Right lobe of liver (tissue), 6 donors: Measurements from ENCODE around the gene FOXM1. TPM values are rescaled to one million over a fixed set of nuclear protein-coding genes. Genes with fewer than 3 reads are reported as not detected.
A peak's percentile ranks its signal among the peaks of the same experiment; 100 is the strongest.
"Not testable (repeated sequence)": the region's sequence is repeated elsewhere in the genome, so short reads cannot be mapped to it uniquely, and the experiment has no call there.

ENCODE experiments used
- ATAC-seq, 4 donors: fragments of 200-7000 bp; cut with Tn5 transposase; one replicate each; pipeline ENCODE4 v1.9.1; 2020; ENCODE audit warnings: mild to moderate bottlenecking in 4 of 4, moderate library complexity in 4 of 4
- DNase-seq, 3 donors: peaks; one replicate each; pipeline ENCODE4 v3.0.0-alpha.2; 2020
- H3K27ac ChIP-seq, 3 donors: fragments of 200-600 bp; one replicate each; pipeline ENCODE4 v1.8.0; 2022
- H3K27me3 ChIP-seq, 2 donors: fragments of 200-600 bp; one replicate each; pipeline ENCODE4 v1.8.0; 2022
- H3K36me3 ChIP-seq, 4 donors: fragments of 200-600 bp; sonication (generic) in 1 of 4; one replicate each; pipeline versions ENCODE4 v1.5.1 to v1.8.0; 2017 to 2022; ENCODE audit warnings: control low read depth in 1 of 4
- H3K4me1 ChIP-seq, 4 donors: fragments of 200-600 bp; sonication (generic) in 1 of 4; one replicate each; pipeline versions ENCODE4 v1.5.1 to v1.8.0; 2017 to 2022; ENCODE audit warnings: control low read depth in 1 of 4
- H3K4me3 ChIP-seq, 3 donors: fragments of 200-600 bp; one replicate each; pipeline ENCODE4 v1.8.0; 2022
- H3K9me3 ChIP-seq, 4 donors: fragments of 200-600 bp; sonication (generic) in 1 of 4; one replicate each; pipeline versions ENCODE4 v1.5.1 to v1.8.0; 2017 to 2022; ENCODE audit warnings: control low read depth in 1 of 4
- POLR2A ChIP-seq: fragments of 450-650 bp; IDR thresholded peaks from one replicate; pipeline ENCODE4 v1.6.1; 2017; ENCODE audit warnings: antibody characterized with exemption, mild to moderate bottlenecking
- WGBS: methylation state at CpG from one replicate; pipeline ENCODE4 v1.1.6; 2018; ENCODE audit warnings: low coverage, low lambda C conversion rate; ENCODE audit not compliant: insufficient coverage; ENCODE audit errors: missing lambda C conversion rate; 5-methylcytosine and 5-hydroxymethylcytosine counted together
- intact Hi-C, 2 donors: fragments of 100-400 bp; cut with DNase I; formaldehyde crosslinking; loops; one replicate each; pipeline versions ENCODE4 v1.11.2 to v1.14.1; 2022
- total RNA-seq, 6 experiments: library from RNA; depleted of rRNA in 2 of 6; stranded (reverse); fragments of >200 nt in 2 of 6; fragmentation: NEBNext Ultra II Directional in 3 of 6; extraction: Animal tissue kit (Norgen Biotek cat#: 25700) in 3 of 6; gene quantifications; one replicate each; pipeline versions ENCODE4 v1.1.0 to v1.2.4, GENCODE V29; 2016 to 2023
- TF ChIP-seq, protein P1 (sequence below), 4 donors: fragments of 200-600 bp in 3 of 4; fragments of 450-650 bp in 1 of 4; IDR thresholded peaks; one replicate each; pipeline versions ENCODE4 v1.5.1 to v1.8.0; 2016 to 2022; ENCODE audit warnings: antibody characterized with exemption in 4 of 4, mild to moderate bottlenecking in 2 of 4
- donor health status: DM: no; HTN: yes; CAD: no.
- donor health status: DM: no; HTN: no; CAD: no.
- donor health status: DM: no; HTN: no; CAD: no.
- donor health status: DM: no; HTN: yes; CAD: no.
- donor health status: DM: no; HTN: yes; CAD: no.

Gene FOXM1
- total RNA-seq, 6 experiments from 2014 or later = 0.24 to 2.6 (median 1.8) TPM

DNA sequence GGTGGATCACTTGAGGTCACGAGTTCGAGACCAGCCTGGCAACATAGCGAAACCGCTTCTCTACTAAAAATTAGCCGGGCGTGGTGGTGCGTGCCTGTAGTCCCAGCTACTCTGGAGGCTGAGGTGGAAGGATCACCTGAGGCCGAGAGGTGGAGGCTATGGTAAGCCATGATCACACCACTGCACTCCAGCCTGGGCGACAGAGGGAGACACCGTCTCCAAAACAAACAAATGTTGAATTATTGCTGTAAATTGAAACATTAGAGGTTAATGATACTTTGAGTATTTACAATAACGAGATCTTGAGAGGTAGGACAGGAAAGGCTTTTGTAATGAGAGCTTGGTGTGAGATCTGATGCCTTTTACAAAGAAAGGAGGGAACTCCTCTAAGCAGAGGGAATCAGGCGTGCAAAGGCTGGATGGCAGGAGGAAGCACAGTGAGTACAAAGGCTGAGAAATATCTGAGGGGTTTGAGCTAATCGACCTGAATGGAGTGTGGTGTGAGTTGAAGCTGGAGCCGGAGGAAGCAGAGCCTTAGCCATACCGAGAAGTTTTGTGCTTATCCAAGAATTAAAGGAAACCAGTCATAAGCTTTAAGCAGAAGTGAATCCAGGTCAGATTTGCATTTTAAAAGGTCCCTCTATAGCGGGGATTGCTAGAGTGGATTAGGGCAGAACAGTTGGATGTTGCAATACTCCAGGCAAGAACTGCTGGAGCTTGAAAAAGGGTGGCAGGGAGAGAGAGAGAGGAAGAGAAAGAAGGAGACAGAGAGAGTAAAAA, 1.2 kb upstream of the FOXM1 start:
- peak; percentile 13 to 54 (median 40) for ATAC-seq
- peak overlapping the region in 2 of 3 donors; percentile 83 to 97 for H3K27ac ChIP-seq
- TF ChIP-seq, protein P1, sequence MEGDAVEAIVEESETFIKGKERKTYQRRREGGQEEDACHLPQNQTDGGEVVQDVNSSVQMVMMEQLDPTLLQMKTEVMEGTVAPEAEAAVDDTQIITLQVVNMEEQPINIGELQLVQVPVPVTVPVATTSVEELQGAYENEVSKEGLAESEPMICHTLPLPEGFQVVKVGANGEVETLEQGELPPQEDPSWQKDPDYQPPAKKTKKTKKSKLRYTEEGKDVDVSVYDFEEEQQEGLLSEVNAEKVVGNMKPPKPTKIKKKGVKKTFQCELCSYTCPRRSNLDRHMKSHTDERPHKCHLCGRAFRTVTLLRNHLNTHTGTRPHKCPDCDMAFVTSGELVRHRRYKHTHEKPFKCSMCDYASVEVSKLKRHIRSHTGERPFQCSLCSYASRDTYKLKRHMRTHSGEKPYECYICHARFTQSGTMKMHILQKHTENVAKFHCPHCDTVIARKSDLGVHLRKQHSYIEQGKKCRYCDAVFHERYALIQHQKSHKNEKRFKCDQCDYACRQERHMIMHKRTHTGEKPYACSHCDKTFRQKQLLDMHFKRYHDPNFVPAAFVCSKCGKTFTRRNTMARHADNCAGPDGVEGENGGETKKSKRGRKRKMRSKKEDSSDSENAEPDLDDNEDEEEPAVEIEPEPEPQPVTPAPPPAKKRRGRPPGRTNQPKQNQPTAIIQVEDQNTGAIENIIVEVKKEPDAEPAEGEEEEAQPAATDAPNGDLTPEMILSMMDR (IDR thresholded peaks at IDR 0.05) = no peak
- TF ChIP-seq POLR2A = no peak
- H3K4me1 ChIP-seq = peaks cover 0 to 13% (median 3%) of the 10 kb centered on the region in 4 donors
- WGBS = 24% methylated on average over 12 of the region's 16 CpGs
- no peaks in the 10 kb centered on the region for H3K36me3 ChIP-seq
- DNase-seq = peak in 1 of 3 donors; percentile 43
- H3K4me3 ChIP-seq = peak overlapping the region; percentile 72 to 98 (median 95)
- intact Hi-C loops = no loop called here
- no peaks in the 10 kb centered on the region for H3K9me3 ChIP-seq
- H3K27me3 ChIP-seq = no peaks in the 10 kb centered on the region

DNA sequence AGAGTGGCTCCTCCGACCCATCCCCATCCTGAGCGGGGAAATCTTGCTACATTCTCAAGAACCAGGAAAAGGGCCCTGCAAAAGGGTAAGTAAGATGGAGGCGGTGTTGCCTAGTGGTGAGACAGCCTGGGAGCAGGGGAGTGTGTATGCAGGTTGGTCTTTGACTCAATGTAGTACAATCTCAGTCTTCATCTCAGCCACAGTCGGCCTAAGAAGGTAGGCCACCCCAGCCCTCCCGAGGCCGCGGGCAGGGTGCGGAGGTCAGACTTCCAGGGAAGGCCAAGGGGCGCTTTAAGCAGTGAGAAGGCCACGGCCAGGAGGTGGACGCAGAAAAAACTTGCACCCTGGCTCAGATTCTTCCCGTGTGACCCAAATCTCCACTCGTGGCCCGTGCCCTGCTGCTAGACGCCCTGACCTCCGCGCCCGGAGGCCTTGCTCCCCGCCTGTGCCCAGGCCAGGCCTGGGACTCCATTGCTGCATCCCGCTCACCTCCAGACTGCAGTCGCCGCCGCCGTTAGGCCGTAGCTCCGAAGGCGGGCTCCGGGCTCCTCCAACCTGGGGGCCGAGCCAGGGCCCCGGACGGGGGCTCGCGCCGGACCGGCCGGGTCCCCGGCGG, 435 bp downstream of the FOXM1 start:
- peak; percentile 20 to 42 (median 31) for ATAC-seq
- peak overlapping the region in 1 of 3 donors; percentile 97 for H3K27ac ChIP-seq
- WGBS = 21% methylated on average over 7 of the region's 38 CpGs
- H3K4me3 ChIP-seq = peak overlapping the region; percentile 72 to 98 (median 95)
- intact Hi-C loops = no loop called here
- H3K4me1 ChIP-seq = peaks cover 0 to 13% (median 3%) of the 10 kb centered on the region in 4 donors
- H3K27me3 ChIP-seq = no peaks in the 10 kb centered on the region
- no peaks in the 10 kb centered on the region for H3K9me3 ChIP-seq
- peak in 1 of 3 donors; percentile 48 for DNase-seq
- TF ChIP-seq, protein P1 (IDR thresholded peaks at IDR 0.05) = no peak
- TF ChIP-seq POLR2A = no peak
- H3K36me3 ChIP-seq = no peaks in the 10 kb centered on the region

DNA sequence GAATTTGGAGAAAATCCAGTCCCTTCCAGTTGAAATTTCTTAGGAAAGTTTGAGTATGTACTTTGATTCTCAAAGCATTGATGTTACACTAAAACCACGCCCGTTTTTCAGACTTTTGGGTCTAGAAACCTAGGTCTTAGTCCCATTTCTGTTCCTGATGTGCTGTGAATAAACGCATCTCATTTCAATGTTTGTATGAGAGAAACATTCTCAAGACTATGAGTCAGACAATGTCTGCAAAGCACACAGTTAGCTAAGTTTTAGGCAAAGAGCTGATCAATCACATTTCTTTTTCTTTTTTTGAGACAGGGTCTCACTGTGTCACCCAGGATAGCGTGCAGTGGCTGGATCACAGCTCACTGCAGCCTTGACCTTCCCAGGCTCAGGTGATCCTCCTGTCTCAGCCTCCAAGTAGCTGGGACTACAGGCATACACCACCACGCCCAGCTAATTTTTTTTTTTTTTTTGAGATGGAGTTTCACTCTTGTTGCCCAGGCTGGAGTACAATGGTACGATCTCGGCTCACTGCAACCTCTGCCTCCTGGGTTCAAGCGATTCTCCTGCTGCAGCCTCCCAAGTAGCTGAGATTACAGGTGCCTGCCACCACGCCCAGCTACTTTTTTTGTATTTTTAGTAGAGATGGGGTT, 7.9 kb downstream of the FOXM1 start:
- H3K9me3 ChIP-seq, H3K4me3 ChIP-seq, H3K36me3 ChIP-seq, H3K27me3 ChIP-seq, DNase-seq, intact Hi-C loops, H3K27ac ChIP-seq, ATAC-seq, H3K4me1 ChIP-seq: not testable (repeated sequence)
- WGBS = 87% methylated on average over 9 of the region's 9 CpGs

DNA sequence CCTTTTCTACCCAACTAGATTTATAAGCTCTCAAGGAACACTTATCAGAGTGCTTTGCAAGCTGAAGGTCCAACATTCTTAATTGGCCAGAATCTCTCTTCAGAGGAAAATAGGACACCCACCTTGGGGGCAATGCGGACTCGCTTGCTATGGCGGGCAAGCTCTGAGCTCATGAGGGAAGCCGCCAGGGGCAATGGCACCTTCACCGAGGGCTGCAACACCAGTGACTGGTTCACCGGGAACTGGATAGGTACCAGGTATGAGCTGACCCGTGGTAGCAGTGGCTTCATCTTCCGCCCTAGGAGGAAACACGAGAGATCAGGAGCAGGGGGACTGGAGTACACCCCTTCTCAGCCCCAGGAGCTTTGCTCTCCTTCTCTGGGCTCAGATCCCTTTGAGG, 12.8 kb downstream of the FOXM1 start:
- ATAC-seq = no peak

DNA sequence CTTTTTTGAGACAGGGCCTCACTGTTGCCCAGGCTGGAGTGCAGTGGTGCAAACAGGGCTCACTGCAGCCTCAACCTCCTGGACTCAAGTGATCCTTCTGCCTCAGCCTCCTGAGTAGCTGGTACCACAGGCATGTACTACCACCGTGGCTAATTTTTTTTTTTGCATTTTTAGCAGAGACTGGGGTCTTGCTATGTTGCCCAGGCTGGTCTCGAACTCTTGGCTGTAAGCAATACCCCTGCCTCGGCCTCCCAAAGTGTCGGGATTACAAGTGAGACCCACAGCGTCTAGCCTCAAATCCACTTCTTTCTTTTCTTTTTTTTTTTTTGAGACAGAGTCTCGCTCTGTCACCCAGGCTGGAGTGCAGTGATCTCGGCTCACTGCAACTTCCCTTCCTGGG, 13.6 kb downstream of the FOXM1 start:
- H3K27me3 ChIP-seq, H3K27ac ChIP-seq, H3K4me3 ChIP-seq, DNase-seq, intact Hi-C loops, H3K36me3 ChIP-seq, H3K9me3 ChIP-seq, H3K4me1 ChIP-seq, ATAC-seq: not testable (repeated sequence)
- WGBS = 91% methylated on average over 7 of the region's 7 CpGs

More for the DNA sequence above, 12.8 kb downstream of the FOXM1 start:
- no peak for TF ChIP-seq POLR2A
- TF ChIP-seq, protein P1 (IDR thresholded peaks at IDR 0.05) = no peak
- WGBS = 97% methylated on average over 9 of the region's 9 CpGs
- no peak overlapping the region for H3K27ac ChIP-seq
- intact Hi-C loops = no loop called here
- H3K4me1 ChIP-seq = no peaks in the 10 kb centered on the region
- no peaks in the 10 kb centered on the region for H3K36me3 ChIP-seq
- H3K9me3 ChIP-seq = no peaks in the 10 kb centered on the region
- H3K4me3 ChIP-seq = no peak overlapping the region
- no peaks in the 10 kb centered on the region for H3K27me3 ChIP-seq
- no peak for DNase-seq
